GM19328 (cell line): ENCODE results near the gene SMIM34.
"Not testable (repeated sequence)": the region's sequence is repeated elsewhere in the genome, so short reads cannot be mapped to it uniquely, and the experiment has no call there.

ENCODE experiments used
- ATAC-seq: cut with Tn5 transposase; IDR thresholded peaks from one replicate; pipeline ENCODE4 v1.9.1; 2021; ENCODE audit warnings: mild to moderate bottlenecking, moderate library complexity; ENCODE audit not compliant: unreplicated experiment

SMIM34 gene, protein sequence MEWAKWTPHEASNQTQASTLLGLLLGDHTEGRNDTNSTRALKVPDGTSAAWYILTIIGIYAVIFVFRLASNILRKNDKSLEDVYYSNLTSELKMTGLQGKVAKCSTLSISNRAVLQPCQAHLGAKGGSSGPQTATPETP

DNA sequence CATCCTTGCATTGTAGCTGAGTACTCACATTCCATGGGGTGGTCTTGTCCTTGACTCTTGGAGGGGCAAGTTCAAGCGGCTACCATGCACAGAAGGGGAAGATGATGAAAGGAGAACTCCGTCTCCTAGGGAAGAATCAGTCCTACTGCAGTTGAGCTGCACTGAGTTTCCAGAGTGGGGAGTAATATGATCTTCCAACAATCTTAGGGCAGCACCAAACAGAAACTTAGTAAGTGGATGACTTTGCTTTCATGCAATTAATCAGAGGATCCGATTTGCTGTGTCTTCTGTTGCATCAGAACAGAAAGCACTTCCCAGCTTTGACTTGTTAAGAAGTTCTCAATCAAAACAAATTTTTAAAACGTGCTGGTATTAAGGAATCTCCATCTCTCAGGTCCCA lies at the start of gene SMIM34:
Gene SMIM34, minus strand, starts transcription at position 147 of the 400 bp plus-strand sequence. Its CDS starts 112 bp downstream, at position 35.
- not testable (repeated sequence) for ATAC-seq

DNA sequence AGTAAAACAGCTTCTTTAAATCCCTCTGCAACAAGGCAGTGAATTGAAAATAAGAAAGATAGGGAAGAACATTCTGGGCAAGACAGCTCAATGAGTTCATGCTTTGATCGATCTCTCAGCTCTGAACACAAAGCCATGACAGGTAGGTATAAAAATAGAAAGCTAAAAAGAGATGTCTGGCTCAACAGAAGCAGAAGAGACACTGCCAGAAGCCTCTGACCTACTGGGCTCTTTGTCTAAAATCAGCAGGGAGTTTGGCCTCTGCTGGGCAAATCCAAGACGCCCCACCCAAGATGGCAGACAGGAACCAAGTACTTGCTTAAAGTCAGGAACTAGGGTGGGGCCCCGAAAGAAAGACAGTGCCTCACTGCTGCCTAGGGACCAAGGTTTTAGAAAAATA lies 43.6 kb upstream of the SMIM34 start:
- not testable (repeated sequence) for ATAC-seq

DNA sequence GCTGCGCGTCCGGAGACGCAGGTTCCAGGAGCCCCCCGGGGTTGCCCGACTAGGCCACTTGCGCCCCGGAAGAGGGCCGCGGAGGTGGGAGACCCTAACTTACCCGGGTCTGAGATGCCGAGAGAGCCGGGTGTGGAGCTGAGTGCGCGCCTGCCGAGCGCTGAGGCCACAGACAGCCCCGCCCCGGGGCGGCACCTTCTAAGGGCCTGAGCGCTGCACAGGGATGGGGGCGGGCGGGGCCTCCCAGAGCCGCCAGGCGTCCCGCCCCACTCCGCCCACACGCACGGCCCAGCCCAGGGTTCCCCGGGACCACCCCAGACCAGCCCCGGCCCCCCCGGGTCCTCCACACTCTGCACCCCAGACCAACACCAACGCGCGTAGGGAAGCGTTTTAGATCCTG lies 35.7 kb upstream of the SMIM34 start:
- ATAC-seq: not testable (repeated sequence)

DNA sequence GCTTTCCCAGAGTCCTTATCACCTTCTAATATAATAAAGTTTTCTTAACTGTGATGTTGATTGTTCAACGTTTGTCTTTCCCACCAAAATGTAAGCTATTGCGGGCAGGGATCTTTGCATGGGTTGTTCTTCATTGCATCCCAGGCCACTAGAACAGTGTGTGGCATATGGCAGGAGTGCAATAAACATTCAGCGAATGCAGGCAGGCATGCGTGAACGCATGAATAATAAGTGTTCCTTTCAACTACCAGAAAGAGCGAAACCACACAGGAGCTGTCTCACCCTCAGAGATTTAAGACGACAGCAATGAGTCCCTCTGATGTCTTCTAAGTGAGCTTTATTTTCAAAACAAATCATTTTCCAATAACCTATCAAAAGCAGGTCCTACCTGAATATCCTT lies 34.5 kb upstream of the SMIM34 start:
- ATAC-seq: not testable (repeated sequence)

DNA sequence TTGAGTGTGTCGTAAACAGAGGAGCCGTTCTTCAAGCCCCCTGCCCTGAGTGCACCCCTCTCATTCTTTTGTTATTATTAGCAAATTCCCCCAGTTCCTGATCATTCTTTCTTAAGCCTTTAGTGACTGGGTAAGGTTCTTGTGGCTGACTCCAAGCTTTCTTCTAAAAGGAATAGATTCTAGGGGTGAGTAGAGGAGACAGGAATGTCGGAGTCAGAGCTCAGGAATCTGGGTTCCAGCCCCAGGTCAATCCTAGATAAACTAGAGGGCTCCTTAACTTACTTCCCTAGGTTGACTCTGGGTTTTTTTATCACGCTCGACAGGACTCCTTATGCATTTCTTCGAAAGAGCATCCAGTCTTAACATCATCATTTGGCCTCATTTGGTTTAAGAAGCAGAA lies 32.4 kb upstream of the SMIM34 start:
- ATAC-seq: not testable (repeated sequence)

DNA sequence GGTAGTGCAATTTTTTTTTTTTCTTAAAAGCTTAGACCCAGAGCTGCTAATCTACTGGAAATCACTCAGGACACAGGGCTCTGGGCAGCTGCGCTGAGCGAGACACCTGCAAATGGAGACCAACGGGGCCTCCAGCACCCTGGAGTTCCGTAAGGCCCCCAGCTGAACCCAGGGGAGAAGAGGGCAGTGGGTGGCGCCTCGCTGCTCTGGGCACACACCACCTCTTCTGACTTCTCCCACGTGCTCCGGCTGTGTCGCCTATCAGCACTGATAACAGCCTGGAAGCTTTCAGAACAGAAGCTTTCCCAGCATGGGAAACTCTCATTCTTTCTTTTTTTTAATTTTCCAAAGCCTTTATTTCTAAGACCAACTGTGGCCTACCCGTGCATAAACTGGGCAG lies 31.9 kb upstream of the SMIM34 start:
- not testable (repeated sequence) for ATAC-seq

DNA sequence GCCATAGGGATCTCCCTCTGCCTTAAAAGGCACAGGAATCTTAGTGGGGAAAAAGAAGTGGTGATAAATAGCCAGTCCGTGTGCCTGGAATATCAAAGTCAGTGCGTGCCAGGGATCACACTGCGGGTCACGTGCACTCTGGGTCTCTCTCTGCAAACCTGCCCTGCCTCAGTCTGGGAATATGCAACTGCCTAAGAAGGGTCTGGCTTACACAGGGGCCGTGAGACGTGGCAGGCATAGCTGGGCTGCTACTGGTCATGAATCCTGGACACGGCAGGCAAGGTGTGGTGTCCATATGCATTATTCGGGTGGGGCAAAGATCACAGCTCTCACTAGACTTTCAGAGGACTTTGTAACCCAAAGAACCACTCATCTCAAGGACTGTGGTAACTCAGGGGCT lies 23.3 kb upstream of the SMIM34 start:
- ATAC-seq: not testable (repeated sequence)

DNA sequence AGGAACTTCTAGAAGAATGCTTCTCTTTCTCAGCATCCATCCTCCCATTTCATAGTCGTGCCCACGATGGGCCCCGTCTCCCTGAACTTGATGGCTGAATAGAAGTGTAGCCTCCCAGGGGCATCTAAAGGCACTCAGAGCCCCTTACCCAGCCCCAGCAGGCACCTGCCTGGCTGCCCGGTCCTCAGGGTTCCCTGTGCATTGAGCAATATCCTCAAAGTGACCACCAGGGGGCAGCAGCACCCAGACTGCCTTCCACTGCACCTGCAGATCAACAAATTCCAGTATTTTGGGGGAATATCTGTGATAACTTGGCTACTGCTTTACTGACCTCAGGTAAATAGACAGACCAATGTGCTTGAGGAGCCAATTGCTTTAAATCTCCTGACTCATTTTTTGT lies 19.7 kb upstream of the SMIM34 start:
- ATAC-seq: not testable (repeated sequence)

DNA sequence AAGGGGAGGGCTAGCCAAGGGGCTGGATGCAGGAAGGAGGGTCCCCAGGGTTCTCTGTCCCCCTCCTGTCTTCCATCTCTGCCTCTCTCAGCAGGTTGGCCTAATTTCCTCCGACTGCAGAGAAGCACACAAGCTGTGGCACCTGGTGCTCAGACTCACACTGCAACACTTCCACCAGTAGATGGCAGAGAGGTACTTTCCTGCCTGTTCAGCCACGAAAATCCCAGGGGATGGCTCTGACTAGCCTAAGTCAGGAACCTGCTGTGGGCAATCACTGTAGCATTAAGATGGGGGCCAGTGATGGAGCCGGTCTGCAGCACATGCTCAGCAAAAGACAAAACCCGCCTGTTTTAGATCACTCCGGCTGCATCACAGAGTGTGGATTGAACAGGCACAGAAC lies 6.0 kb upstream of the SMIM34 start:
- ATAC-seq: not testable (repeated sequence)

DNA sequence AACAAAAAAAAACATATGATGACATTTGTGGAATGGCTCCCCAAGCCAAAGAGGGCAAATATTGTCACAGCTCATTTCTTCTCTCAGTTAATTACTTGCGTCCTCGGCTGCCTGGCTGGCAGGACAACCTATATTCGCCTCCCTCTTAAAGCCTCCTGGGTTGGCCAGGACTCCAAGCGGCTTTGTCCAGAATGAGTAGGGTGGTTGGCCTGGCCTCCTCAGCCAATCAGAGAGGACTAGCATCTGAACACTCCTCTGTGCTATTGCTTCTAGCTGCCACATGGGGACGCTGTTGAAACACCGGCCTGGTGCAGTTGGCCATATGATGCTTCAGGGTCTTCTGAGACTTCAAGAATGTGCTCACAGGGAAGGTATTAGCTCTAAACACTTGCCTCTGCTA lies 4.7 kb upstream of the SMIM34 start:
- ATAC-seq: not testable (repeated sequence)

DNA sequence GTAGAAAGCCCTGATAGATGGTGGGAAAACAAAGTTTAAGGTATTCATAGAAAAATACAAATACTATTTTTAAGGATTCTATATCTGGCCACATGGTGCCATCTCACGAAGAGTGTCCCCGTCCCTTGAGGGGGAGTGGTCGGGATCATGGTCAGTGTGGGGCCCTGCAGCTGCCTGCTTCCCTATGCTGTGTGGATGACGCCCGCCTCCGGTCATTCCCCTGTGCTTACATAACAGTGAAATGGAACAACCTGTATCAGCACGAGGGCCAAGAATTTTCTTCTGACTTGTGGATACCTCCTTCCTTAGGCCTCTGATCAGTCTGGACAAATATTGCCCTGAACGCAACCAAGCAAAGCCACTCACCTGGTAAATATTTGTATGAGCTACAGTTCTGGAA lies 3.6 kb upstream of the SMIM34 start:
- ATAC-seq: not testable (repeated sequence)

DNA sequence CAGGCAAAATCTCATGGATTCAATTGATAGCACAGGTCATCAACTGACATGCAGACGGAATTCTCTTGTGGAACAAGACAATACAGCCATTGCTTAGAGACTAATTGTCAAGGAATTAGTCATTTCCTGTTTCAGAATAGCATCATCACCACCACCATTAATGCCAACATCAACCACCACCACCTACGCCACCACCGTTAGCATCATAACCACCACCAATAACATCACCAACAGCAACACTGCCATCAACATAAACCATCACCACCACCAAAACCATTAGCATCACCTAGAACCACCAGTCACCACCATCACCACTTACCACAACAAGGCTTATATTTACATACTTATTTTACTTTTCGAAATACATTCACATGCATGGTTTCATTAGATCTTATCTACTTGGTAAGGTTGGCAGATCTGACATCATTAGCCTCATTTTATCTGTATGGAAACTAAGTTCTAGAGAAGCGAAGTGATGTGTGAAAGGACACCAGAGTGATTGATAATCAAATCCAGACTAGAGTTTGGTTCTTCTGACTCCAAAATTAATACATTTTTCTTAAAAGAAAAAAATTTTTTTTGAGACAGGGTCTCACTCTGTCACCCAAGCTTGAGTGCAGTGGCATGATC lies 6.2 kb downstream of the SMIM34 start:
- not testable (repeated sequence) for ATAC-seq

DNA sequence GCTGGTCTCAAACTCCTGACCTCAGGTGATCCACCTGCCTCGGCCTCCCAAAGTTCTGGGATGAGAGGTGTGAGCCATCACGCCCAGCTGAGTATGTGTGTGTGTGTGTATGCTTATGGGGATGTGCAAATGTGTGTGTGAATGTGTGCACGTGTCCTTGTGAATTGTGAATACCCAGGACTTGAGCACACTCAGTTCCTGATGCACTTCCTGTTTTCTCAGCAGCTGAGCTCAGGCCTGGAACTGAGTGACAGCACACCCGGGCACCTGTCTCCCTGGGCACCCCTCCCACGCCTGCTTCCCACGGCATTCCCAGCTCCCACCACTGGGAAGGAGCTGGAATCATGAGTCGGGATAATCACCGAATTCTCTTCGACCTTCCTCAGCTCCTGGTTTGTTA lies 16.5 kb downstream of the SMIM34 start:
- not testable (repeated sequence) for ATAC-seq

DNA sequence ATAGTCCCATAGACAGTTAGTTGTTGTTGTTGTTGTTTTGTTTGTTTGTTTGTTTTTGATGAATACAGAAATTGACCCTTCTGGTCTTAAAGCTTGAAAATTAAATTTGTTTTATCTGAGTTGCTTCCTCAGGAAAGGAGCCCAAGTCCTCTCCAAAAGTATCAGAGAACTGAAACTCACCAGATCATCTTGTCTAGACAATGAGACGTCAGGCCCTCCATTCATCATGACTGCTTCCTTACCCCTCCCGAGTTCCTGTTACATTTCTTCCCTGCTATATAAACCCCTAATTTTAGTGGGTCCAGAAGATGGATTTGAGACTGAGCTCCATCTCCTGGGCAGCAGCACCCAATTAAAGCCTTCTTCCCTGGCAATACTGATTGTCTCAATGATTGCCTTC lies 17.1 kb downstream of the SMIM34 start:
- not testable (repeated sequence) for ATAC-seq

DNA sequence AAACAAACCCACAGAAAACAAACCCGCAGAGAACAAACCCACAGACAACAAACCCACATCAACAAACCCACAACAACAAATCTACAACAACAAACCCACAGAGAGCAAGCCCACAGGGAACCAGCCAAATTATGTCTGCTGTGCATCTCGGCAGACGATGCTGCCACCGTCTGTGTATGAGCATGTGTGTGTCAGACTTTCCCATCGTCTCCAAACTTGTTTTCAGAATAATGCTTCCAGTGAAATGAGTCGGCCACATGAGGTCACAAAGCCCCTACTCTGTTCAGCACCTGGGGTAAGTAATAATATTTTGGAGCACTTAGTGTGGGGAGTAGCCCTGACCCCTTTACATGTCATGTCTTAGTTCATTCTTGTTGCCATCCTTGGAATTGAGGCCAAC lies 17.6 kb downstream of the SMIM34 start:
- ATAC-seq: not testable (repeated sequence)

DNA sequence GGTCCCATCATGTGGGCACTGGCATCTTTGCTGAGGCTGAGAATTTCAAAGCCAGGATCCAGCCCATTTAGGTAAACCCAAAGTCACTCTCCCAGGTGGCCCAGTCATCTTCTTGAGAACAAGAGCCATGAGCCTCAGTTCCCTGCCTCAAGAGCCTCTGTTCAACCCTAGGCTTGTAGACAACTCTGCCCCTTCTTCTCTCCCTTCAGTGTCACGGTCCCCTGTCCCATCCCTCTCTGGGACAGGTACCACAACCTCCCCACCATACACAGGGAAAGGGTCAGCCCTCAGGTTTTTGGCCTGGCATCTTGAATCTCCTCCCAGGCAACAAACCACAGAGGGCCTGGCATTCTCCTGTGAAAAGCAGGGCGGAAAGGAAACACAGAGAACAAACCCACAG lies 18.1 kb downstream of the SMIM34 start:
- not testable (repeated sequence) for ATAC-seq

DNA sequence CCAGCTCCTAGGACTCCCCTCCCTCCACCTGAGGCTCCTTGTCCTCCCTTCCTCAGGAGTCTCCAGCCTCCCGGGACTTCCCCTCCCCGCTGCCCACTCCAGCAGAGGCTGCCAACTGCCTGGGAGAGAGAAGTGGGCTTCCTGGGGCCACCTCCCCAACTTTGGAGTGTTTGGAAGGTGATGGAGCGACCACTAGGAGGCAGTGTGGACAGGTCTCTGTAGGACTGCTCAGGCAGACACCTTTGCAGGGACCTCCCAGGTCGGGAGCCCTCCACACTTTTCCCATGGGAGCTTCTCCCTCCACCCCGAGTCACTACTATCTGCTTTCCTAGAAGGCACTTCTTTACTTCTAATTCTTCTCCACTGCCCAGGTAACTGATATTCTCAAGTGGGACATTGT lies 19.0 kb downstream of the SMIM34 start:
- ATAC-seq: not testable (repeated sequence)

DNA sequence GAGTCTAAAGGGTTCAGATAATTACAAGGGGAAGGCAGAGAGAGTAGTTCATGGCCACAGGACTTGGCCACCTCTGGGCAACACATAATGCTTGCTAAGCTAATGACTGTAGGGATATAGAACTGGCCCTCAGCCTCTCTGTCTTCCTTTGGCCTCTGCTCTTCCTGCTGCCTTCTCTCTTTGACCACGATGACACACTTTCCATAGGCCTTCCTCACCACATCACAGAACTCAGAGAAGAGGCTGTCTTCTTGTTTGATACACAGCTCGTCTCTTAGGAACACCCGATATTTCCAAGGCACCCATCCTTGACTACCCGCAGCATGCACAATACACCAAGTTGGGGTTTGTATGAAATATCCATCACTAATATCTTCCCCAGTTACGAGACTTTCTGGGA lies 23.2 kb downstream of the SMIM34 start:
- not testable (repeated sequence) for ATAC-seq

DNA sequence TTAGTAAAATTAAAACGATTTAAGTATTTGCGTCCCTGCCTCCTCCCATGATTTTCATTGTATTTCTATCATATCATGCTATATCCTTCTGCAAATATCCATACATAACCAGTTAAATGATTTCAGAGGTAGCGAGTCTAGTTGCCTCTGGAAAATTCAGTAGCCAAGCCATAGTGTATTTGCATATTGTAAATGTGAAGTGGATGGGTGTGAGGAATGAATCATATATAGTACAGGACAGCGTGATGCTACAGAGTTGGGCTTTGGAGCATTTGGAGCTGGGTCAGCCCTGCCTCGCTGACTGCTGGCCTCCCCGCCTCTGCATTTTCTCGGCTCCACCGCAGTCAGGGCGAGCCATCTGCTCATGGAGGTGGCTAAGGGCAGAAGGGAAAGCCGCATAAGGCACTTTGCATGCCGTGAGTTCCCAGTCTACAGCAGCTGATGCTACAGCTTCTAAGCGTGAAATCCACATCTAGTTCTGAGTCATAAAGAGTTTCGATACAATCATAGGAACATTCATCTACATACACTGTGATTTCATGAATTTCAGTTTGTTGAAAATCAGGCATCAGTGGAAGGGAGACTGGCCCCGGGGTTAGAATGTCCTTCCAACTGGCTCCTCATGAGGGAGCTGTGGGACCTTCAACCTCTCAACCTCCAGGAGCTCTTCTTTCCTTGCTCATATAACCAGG lies 39.9 kb downstream of the SMIM34 start:
- ATAC-seq: peak; percentile 82

DNA sequence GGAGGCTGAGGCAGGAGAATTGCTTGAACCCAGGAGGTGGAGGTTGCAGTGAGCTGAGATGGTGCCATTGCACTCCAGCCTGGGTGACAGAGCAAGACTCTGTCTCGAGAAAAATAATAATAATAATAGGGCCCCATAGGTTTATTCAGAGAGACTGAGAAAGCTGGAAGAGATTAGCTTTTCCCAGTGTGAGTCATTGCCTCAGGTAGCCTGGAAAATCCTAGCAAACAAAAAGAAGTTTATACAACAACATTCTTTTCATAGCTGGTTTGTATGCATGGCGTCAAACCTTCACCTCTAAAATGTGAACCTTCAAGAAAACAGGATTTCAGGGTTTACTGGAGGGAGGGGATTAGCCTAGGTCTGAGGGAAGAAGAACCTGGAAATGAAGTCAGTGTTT lies 40.6 kb downstream of the SMIM34 start:
- ATAC-seq: not testable (repeated sequence)

DNA sequence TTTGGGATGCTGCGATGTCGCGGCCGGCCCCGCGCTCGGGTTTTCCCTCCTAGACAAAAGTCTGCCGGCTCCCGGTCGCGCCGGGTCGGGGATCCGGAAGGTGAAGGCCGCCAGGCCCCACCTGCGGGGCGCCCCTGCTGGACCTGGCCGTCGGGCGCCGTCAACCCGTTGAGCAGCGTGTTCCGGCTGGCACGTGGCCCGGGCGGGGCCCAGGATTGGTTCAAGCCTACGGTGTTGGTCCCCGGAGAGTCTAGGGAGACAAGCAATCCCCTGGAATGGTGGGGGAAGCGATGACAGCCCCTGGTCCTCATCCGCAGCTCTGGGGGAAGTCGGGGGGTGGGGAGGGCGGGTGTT lies 48.2 kb downstream of the SMIM34 start:
- ATAC-seq: peak; percentile 59

DNA sequence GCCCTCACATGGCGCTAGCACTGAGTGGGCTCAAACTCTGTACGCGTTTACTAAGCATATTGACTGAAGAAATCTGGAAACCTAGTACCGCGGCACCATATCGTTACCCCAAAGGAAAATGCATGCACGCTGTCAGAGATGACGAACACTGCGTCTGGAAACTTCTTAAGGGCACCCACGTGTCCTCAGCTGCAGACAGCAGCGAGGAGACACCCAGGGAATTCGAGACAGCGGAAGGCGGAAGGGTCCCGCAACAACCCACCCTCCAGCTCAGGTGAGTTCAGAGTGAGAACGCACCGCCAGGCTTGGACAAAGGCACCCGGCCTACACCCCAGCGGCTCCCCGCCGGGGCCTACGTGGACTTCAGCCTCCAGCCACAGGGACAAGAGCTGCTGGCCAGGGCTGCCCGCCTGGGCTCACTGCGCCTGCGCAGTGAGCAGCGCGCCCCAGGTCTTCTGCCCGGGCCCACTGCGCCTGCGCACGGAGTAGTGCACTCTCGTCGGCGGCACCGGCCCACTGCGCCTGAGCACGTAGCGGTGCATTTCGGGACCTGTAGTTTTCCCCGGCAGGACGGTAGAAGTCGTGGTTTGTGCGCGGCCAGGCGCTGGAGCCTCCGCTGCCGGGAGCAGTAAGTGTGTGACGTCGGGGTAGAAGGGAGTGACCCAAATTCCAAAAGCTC lies 48.7 kb downstream of the SMIM34 start, which contains the start of gene SMIM11:
Gene SMIM11, plus strand, starts transcription at position 568 of the 679 bp plus-strand sequence. CDS start 3,998 bp downstream, outside the sequence.
- ATAC-seq: peak; percentile 95
